Endodermal cell (in vitro differentiated cells): ENCODE data around the gene CHD1L. TPM values are rescaled to one million over a fixed set of nuclear protein-coding genes. Genes with fewer than 3 reads are reported as not detected.

ENCODE experiments used
- DNase-seq: peaks from one replicate; pipeline ENCODE4 v3.0.0-alpha.2; 2017
- H3K27ac ChIP-seq: 2 replicates; pipeline ENCODE4 v1.5.1; 2013; ENCODE audit warnings: mild to moderate bottlenecking, low read depth, low read length, moderate library complexity
- H3K27me3 ChIP-seq: 2 replicates; pipeline ENCODE4 v1.6.1; 2013; ENCODE audit warnings: mild to moderate bottlenecking, low read length, moderate library complexity; ENCODE audit not compliant: insufficient read depth, control insufficient read depth, poor library complexity, severe bottlenecking
- H3K36me3 ChIP-seq: 2 replicates; pipeline ENCODE4 v1.7.0; 2013; ENCODE audit warnings: mild to moderate bottlenecking, low read length, moderate library complexity; ENCODE audit not compliant: control insufficient read depth, insufficient read depth
- H3K4me1 ChIP-seq: one replicate; pipeline ENCODE4 v1.7.0; 2013; ENCODE audit warnings: low read length; ENCODE audit not compliant: control insufficient read depth, insufficient read depth
- H3K4me3 ChIP-seq: 2 replicates; pipeline ENCODE4 v1.5.1; 2013; ENCODE audit warnings: mild to moderate bottlenecking, low read length, moderate library complexity
- H3K9ac ChIP-seq: 2 replicates; pipeline ENCODE4 v1.6.1; 2013; ENCODE audit warnings: mild to moderate bottlenecking, low read length, moderate library complexity; ENCODE audit not compliant: poor library complexity, severe bottlenecking; ENCODE audit errors: extremely low read depth
- H3K9me3 ChIP-seq: 2 replicates; pipeline ENCODE4 v1.6.1; 2013; ENCODE audit warnings: mild to moderate bottlenecking, low read length, moderate library complexity; ENCODE audit not compliant: control insufficient read depth
- H3K27ac Mint-ChIP-seq: 2 replicates; pipeline ENCODE4 v1.8.0; 2020; ENCODE audit warnings: mixed read lengths
- H3K27me3 Mint-ChIP-seq: 2 replicates; pipeline ENCODE4 v1.8.0; 2021; ENCODE audit warnings: mild to moderate bottlenecking, mixed read lengths; ENCODE audit not compliant: insufficient read depth
- H3K36me3 Mint-ChIP-seq: 2 replicates; pipeline ENCODE4 v1.8.0; 2020; ENCODE audit warnings: low read depth, mixed read lengths
- H3K4me1 Mint-ChIP-seq: 2 replicates; pipeline ENCODE4 v1.8.0; 2020; ENCODE audit warnings: mixed read lengths
- H3K4me3 Mint-ChIP-seq: 2 replicates; pipeline ENCODE4 v1.8.0; 2020; ENCODE audit warnings: mild to moderate bottlenecking, moderate library complexity, mixed read lengths
- H3K9me3 Mint-ChIP-seq: 2 replicates; pipeline ENCODE4 v1.8.0; 2020; ENCODE audit warnings: mild to moderate bottlenecking, mixed read lengths
- CTCF ChIP-seq: fragments of 200-600 bp; sonication (generic); conservative IDR thresholded peaks from 2 replicates; pipeline ENCODE4 v1.5.0; 2021; ENCODE audit warnings: antibody characterized with exemption, mild to moderate bottlenecking
- WGBS, 2 experiments: methylation state at CpG; one replicate each; pipeline versions ENCODE4 v1.1.5 to v1.1.7; 2013; ENCODE audit warnings: missing lambda C conversion rate in 2 of 2, mixed read lengths in 1 of 2; ENCODE audit not compliant: insufficient coverage in 1 of 2, insufficient read length in 1 of 2; 5-methylcytosine and 5-hydroxymethylcytosine counted together
- total RNA-seq, 2 donors: library from RNA; stranded (reverse); fragmentation: NEBNext Ultra II Directional in 1 of 2; extraction: Animal tissue kit (Norgen Biotek cat#: 25700) in 1 of 2; gene quantifications; 2 replicates in 1 of 2; 3 replicates in 1 of 2; pipeline ENCODE4 v1.2.1, GENCODE V29; 2021

Gene CHD1L
- total RNA-seq, 2 donors from 2014 or later = 112 to 117 TPM

- Mint-ChIP-seq H3K36me3 (peaks cover 2% of the 10 kb centered on the region), H3K9me3 (no peaks in the 10 kb centered on the region), H3K4me1 (peaks cover 34% of the 10 kb centered on the region), H3K27ac (no peak overlapping the region), H3K4me3 (no peak overlapping the region), H3K27me3 (no peaks in the 10 kb centered on the region)
- no peak for DNase-seq
- TF ChIP-seq CTCF = no peak
- H3K36me3 ChIP-seq = no peaks in the 10 kb centered on the region
- H3K4me3 ChIP-seq = no peak overlapping the region
- H3K4me1 ChIP-seq = peaks cover 24% of the 10 kb centered on the region
- WGBS, 2 experiments = 82 to 91% methylated on average over 2 to 3 of the region's 3 CpGs
- H3K27ac ChIP-seq = no peak overlapping the region
- H3K9ac ChIP-seq = no peak overlapping the region
- H3K27me3 ChIP-seq = no peaks in the 10 kb centered on the region
- H3K9me3 ChIP-seq = no peaks in the 10 kb centered on the region
Measured at GRCh38 chr1:147216124-147216523, 26.4 kb upstream of the CHD1L start.

- no peak for TF ChIP-seq CTCF
- H3K9me3 ChIP-seq = no peaks in the 10 kb centered on the region
- H3K4me1 Mint-ChIP-seq = peaks cover 36% of the 10 kb centered on the region
- no peak overlapping the region for H3K4me3 Mint-ChIP-seq
- H3K27me3 Mint-ChIP-seq = peaks cover 2% of the 10 kb centered on the region
- no peak for DNase-seq
- H3K9ac ChIP-seq = no peak overlapping the region
- H3K36me3 Mint-ChIP-seq = peaks cover 2% of the 10 kb centered on the region
- H3K27ac Mint-ChIP-seq = no peak overlapping the region
- H3K27ac ChIP-seq = no peak overlapping the region
- WGBS, 2 experiments = 97 to 100% methylated on average over 4 to 6 of the region's 7 CpGs
- peaks cover 15% of the 10 kb centered on the region for H3K4me1 ChIP-seq
- no peaks in the 10 kb centered on the region for H3K27me3 ChIP-seq
- no peaks in the 10 kb centered on the region for H3K9me3 Mint-ChIP-seq
- no peaks in the 10 kb centered on the region for H3K36me3 ChIP-seq
- no peak overlapping the region for H3K4me3 ChIP-seq
Measured at GRCh38 chr1:147217141-147217540, 25.3 kb upstream of the CHD1L start.

- 86 to 95% methylated on average over 2 of the region's 3 CpGs for WGBS, 2 experiments
- DNase-seq = no peak
- Mint-ChIP-seq H3K36me3 (peaks cover 2% of the 10 kb centered on the region), H3K27me3 (peaks cover 6% of the 10 kb centered on the region), H3K27ac (no peak overlapping the region), H3K4me3 (no peak overlapping the region), H3K4me1 (peaks cover 29% of the 10 kb centered on the region), H3K9me3 (no peaks in the 10 kb centered on the region)
- Histone ChIP-seq H3K36me3 (no peaks in the 10 kb centered on the region), H3K27me3 (no peaks in the 10 kb centered on the region), H3K4me1 (peaks cover 8% of the 10 kb centered on the region), H3K9me3 (no peaks in the 10 kb centered on the region), H3K9ac (no peak overlapping the region), H3K27ac (no peak overlapping the region), H3K4me3 (no peak overlapping the region)
- no peak for TF ChIP-seq CTCF
Measured at GRCh38 chr1:147218606-147219005, 23.9 kb upstream of the CHD1L start.
